K562 (cell line): ENCODE measurements around the gene PEX11B. TPM values are rescaled to one million over a fixed set of nuclear protein-coding genes. Genes with fewer than 3 reads are reported as not detected.

Experiments
- AFF4 ChIP-seq: sonication (generic); formaldehyde crosslinking; IDR thresholded peaks from 2 replicates; pipeline ENCODE4 v1.8.0; 2023; ENCODE audit warnings: mild to moderate bottlenecking, missing genetic modification reagents
- CHD1 ChIP-seq: fragments of 200-600 bp; sonication (generic); IDR thresholded peaks from one replicate; pipeline ENCODE4 v1.6.1; 2012; ENCODE audit warnings: mild to moderate bottlenecking, moderate library complexity, low read length, inconsistent platforms
- CXXC5 ChIP-seq: fragments of 250-450 bp; sonication (Bioruptor Pico); IDR thresholded peaks from 2 replicates; pipeline ENCODE4 v1.8.0; 2022; ENCODE audit warnings: inconsistent platforms, mild to moderate bottlenecking, moderate library complexity
- E2F6 ChIP-seq, 2 experiments: IDR thresholded peaks; 2 replicates each; pipeline ENCODE4 v1.6.1; 2011; ENCODE audit warnings: borderline replicate concordance in 1 of 2, control low read depth in 1 of 2, low read depth in 1 of 2, low read length in 1 of 2, mild to moderate bottlenecking in 1 of 2, mixed read lengths in 1 of 2, moderate library complexity in 1 of 2; ENCODE audit not compliant: insufficient read depth in 1 of 2, insufficient read length in 1 of 2, poor library complexity in 1 of 2, severe bottlenecking in 1 of 2; ENCODE audit errors: extremely low read depth in 1 of 2
- EGR1 ChIP-seq: fragments of 450-650 bp; conservative IDR thresholded peaks from 2 replicates; pipeline ENCODE4 v1.6.1; 2017; ENCODE audit warnings: mild to moderate bottlenecking
- ETS2 ChIP-seq: IDR thresholded peaks from 2 replicates; pipeline ENCODE4 v1.6.1; 2016; ENCODE audit warnings: borderline replicate concordance, missing genetic modification characterization, mild to moderate bottlenecking, moderate library complexity, missing compliant biosample characterization; ENCODE audit not compliant: poor library complexity, severe bottlenecking
- KAT2B ChIP-seq: IDR thresholded peaks from one replicate; pipeline ENCODE4 v1.6.1; 2012; ENCODE audit warnings: low read depth, mild to moderate bottlenecking, control low read depth, inconsistent platforms, low read length, moderate library complexity
- L3MBTL2 ChIP-seq: fragments of 450-650 bp; IDR thresholded peaks from 2 replicates; pipeline ENCODE4 v1.6.1; 2016; ENCODE audit warnings: mild to moderate bottlenecking, moderate library complexity
- NRF1 ChIP-seq, 2 experiments: fragments of 450-650 bp; IDR thresholded peaks in 1 of 2; conservative IDR thresholded peaks in 1 of 2; 2 replicates each; pipeline ENCODE4 v1.6.1; 2014; ENCODE audit warnings: mild to moderate bottlenecking in 2 of 2
- SREBF2 ChIP-seq: sonication (generic); formaldehyde crosslinking; IDR thresholded peaks from 2 replicates; pipeline ENCODE4 v1.4.0; 2020; ENCODE audit warnings: mild to moderate bottlenecking, missing genetic modification reagents
- STAT6 ChIP-seq: sonication (generic); formaldehyde crosslinking; IDR thresholded peaks from 2 replicates; pipeline ENCODE4 v1.8.1; 2023; ENCODE audit warnings: mild to moderate bottlenecking, missing genetic modification reagents
- ZNF280A ChIP-seq: fragments of 450-650 bp; IDR thresholded peaks from 2 replicates; pipeline ENCODE4 v1.6.1; 2018; ENCODE audit warnings: mild to moderate bottlenecking, low read depth; ENCODE audit not compliant: partially characterized antibody
- ZNF75A ChIP-seq: fragments of 450-650 bp; formaldehyde crosslinking; IDR thresholded peaks from 2 replicates; pipeline ENCODE4 v1.4.0; 2020; ENCODE audit warnings: mild to moderate bottlenecking
- polyA plus RNA-seq, 8 experiments: library from polyadenylated mRNA; depleted of rRNA in 4 of 8; stranded (reverse) in 5 of 8; unstranded in 3 of 8; fragments of >200 nt; fragmentation: Nextera tagmentation in 2 of 8; fragmentation: Illumina TruSeq in 1 of 8; extraction: Ambion mirVana in 2 of 8; extraction: Trizol in 1 of 8; gene quantifications; 2 replicates each; pipeline versions ENCODE4 v1.2.1 to v1.2.3, GENCODE V29; 2011 to 2014; ENCODE audit warnings: inconsistent platforms in 1 of 8, missing spikeins in 1 of 8
- total RNA-seq, 7 experiments: library from RNA; depleted of rRNA in 6 of 7; stranded (reverse); fragments of >200 nt in 6 of 7; fragmentation: Illumina TruSeq in 2 of 7; extraction: Trizol in 2 of 7; gene quantifications; 2 replicates each; pipeline versions ENCODE4 v1.2.1 to v1.2.3, GENCODE V29; 2011 to 2021; ENCODE audit warnings: low replicate concordance in 1 of 7

Gene PEX11B
- total and polyA plus RNA-seq, 9 of the 15 experiments (the other 6 are each of a cell fraction or from before 2014, with no cell fraction given): 13.2 to 60.0 (median 21.7) TPM

- no peak for TF ChIP-seq ETS2
- TF ChIP-seq L3MBTL2: peak; percentile 43; the same call in 1 of the 2 replicates
- TF ChIP-seq CXXC5 (CRISPR knock-in tag): no peak
- TF ChIP-seq E2F6 (IDR thresholded peaks at IDR 0.05; ENCODE audit: borderline replicate concordance in 1 of 2, extremely low read depth in 1 of 2, insufficient read depth in 1 of 2, insufficient read length in 1 of 2, low read depth in 1 of 2, low read length in 1 of 2, poor library complexity in 1 of 2, severe bottlenecking in 1 of 2): peak; percentile 26 to 77
- TF ChIP-seq NRF1 (conservative IDR thresholded peaks at IDR 0.05 in 1 of 2, IDR thresholded peaks at IDR 0.05 in 1 of 2): peak; percentile 66 to 67
- TF ChIP-seq ZNF280A: no peak
- no peak for TF ChIP-seq STAT6 (CRISPR knock-in tag)
- no peak for TF ChIP-seq AFF4 (CRISPR knock-in tag)
- no peak for TF ChIP-seq CHD1
- peak; percentile 17; the same call in 1 of the 2 replicates for TF ChIP-seq SREBF2 (CRISPR knock-in tag)
- TF ChIP-seq ZNF75A (CRISPR knock-in tag): no peak
- TF ChIP-seq EGR1: 0 out of 2 replicates have a peak, but pooled peaks have one; percentile 27
- TF ChIP-seq KAT2B: no peak
- TF ChIP-seq, all 486 proteins: peak for 7
Observed at GRCh38 chr1:145961425-145962156, 43.1 kb upstream of the PEX11B start (continued).
